Left colon (tissue), 2 donors: ENCODE results near the gene SRPX2. TPM values are rescaled to one million over a fixed set of nuclear protein-coding genes. Genes with fewer than 3 reads are reported as not detected.

Source experiments
- ATAC-seq: fragments of 200-7000 bp; cut with Tn5 transposase; one replicate; pipeline ENCODE4 v1.9.1; 2020; ENCODE audit warnings: mild to moderate bottlenecking, moderate library complexity
- DNase-seq, 2 donors: peaks; one replicate each; pipeline ENCODE4 v3.0.0-alpha.2; 2020
- intact Hi-C, 2 donors: fragments of 100-400 bp; cut with DNase I in 1 of 2; cut with micrococcal nuclease in 1 of 2; formaldehyde crosslinking; loops; one replicate each; pipeline versions ENCODE4 v1.11.2 to v1.14.0; 2022; cut with DNase I, micrococcal nuclease
- total RNA-seq, 2 donors: library from RNA; stranded (reverse); fragmentation: NEBNext Ultra II Directional; extraction: Animal tissue kit (Norgen Biotek cat#: 25700); gene quantifications; one replicate each; pipeline ENCODE4 v1.2.1, GENCODE V29; 2021
- donor health status: DM: no; HTN: no; CAD: no.
- donor health status: DM: yes; HTN: yes; CAD: no.

Gene SRPX2
- total RNA-seq, 2 donors from 2014 or later: 4.5 to 10.5 TPM

- intact Hi-C loops: no loop called here
- DNase-seq: peak in 1 of 2 donors; percentile 25
- ATAC-seq: peak; percentile 31
These were observed 4.7 kb downstream of the SRPX2 start for GRCh38 chrX:100648458-100649417.

GRCh38 chrX:100649550-100650356, 5.8 kb downstream of the SRPX2 start:
- intact Hi-C loops: no loop called here
- peak; percentile 59 to 86 for DNase-seq
- ATAC-seq: peak; percentile 83

DNA sequence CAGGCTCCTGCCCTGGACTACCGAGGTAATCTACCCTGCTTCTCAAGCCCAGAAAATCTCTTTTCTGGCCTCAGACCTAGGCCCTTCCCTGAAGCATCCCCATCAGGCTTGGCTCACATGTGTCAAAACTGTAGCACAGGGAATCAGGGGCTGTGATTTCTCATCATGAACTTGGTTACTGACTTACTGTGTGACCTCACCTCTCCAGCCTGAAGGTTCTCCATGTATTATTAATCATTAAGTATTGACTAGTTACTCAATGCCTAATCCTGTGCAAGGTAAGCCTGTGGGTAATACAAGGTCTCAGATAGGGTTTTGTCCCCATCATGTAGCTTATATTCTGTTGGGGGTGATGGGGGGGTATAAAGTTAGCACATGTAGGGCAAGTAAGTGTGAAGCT, 6.8 kb downstream of the SRPX2 start:
- intact Hi-C loops: no loop called here
- no peak for ATAC-seq
- DNase-seq: no peak

GRCh38 chrX:100652266-100652665, 8.3 kb downstream of the SRPX2 start:
- ATAC-seq (no peak), DNase-seq (no peak)
- intact Hi-C loops: no loop called here

GRCh38 chrX:100654261-100654660, 10.3 kb downstream of the SRPX2 start:
- intact Hi-C loops: no loop called here
- DNase-seq: no peak

DNA sequence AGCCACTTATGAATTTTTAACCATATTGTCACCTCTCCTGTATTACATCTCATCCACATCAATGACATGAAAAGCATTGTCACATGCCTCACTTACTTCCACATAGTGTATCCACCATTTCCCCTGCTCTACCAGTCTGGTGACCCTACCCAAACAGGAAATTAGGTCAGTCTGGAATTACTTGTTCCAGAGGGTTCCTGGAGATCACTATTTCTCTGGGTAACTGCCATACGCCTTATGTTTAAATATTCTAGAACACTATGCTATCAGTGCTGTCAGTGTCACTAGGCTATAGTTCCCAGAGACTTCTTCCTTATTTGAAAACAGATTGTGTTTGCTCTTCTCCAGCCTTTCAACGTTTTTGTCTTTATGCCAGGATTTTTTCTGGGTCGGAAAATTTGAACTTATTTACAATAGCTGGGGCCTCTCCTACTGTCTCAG, 15.0 kb downstream of the SRPX2 start:
- no peak for DNase-seq
- ATAC-seq: peak; percentile 78
- intact Hi-C loops: no loop called here

More at GRCh38 chrX:100654261-100654660, 10.3 kb downstream of the SRPX2 start:
- peak; percentile 21 for ATAC-seq

DNA sequence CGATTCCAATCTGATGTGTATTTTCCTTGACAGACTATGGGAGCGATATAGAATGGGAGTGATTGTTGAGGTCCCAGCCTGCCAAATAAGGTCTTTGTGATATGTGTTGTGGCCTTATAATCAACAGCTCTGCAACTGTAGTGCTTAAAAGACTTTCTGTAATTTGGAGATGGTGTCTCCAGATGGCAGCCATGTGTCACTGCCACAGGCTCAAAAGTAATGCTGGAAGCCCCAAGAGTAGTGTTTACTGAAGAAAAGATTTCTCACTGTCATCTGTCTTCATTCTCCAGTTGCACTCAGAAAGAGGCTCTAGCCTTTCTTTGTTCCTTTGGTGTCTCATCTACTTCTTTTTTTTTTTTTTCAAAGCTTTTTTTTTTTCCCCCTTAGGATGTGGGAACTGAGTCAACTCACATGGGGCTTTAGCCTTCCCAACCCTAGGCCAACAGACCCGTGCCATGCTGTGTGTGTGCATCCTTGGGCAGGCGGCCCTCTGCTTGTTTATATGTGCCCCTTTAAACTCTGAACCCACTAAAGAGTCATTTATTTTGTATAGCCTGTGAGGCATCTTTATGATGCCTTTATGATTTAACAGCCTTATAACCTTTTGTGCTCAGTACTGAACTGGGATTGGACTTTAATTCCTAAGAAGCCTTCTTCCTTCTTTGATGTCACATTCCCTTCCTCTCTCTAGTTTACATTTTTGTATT, 15.6 kb downstream of the SRPX2 start:
- DNase-seq (peak; percentile 42 to 49), ATAC-seq (peak; percentile 86)

GRCh38 chrX:100662170-100662569, 18.2 kb downstream of the SRPX2 start:
- no peak for ATAC-seq
- no peak for DNase-seq
- intact Hi-C loops: no loop called here

More for the DNA sequence above, 15.6 kb downstream of the SRPX2 start:
- intact Hi-C loops: no loop called here

GRCh38 chrX:100662796-100663195, 18.8 kb downstream of the SRPX2 start:
- DNase-seq: no peak
- no peak for ATAC-seq
- intact Hi-C loops: no loop called here

- intact Hi-C loops: no loop called here
- no peak for DNase-seq
- ATAC-seq: no peak
These were observed 19.6 kb downstream of the SRPX2 start for GRCh38 chrX:100663642-100664041.

DNA sequence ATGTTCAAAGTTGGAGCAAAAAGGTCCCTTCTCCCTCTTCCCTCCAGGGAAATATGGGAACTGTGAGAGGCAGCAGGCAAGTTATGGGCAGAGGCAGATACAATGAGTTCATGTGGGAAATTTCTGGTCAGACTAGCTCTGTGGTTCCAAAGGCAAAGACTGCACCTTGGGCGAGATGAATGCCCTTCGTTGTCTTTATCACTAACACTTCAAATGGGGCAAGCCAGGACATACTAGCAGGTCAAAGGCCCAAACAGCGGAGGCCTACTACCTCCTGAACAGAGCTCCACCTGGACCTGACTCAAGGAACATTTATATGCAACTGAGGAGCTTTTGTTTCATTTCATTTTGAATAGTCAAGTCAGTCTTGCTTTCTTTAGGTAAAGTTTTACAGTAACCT, 29.0 kb downstream of the SRPX2 start:
- DNase-seq (no peak), ATAC-seq (peak; percentile 15)
- intact Hi-C loops: no loop called here

- intact Hi-C loops: no loop called here
- no peak for DNase-seq
- ATAC-seq: peak; percentile 47
These were observed 29.5 kb downstream of the SRPX2 start for GRCh38 chrX:100673397-100673953.

DNA sequence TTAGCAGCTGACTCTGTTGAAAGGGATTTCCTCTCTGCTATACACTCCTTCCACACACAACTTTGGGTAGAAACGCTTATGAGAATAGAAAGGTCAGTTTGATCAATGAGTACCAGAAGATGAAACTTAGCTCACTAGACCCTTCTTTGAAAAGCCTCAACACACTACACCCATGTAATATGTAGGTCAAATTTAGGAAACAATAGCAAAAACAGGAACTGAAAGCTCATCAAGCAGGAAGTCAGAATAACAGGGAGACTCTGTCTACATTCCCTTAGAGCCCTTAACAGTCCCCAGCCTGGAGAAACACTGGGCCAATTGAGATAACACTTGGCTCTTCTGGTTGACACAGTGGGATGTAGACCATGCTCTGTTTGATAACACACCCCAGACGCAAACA, 30.7 kb downstream of the SRPX2 start:
- intact Hi-C loops: no loop called here
- DNase-seq (no peak), ATAC-seq (peak; percentile 31)

GRCh38 chrX:100677611-100678181, 33.7 kb downstream of the SRPX2 start:
- intact Hi-C loops: no loop called here
- DNase-seq (no peak), ATAC-seq (no peak)

- intact Hi-C loops: loop anchor here in 1 of 2 donors (10.0 kb wide), 1 partner anchor 84 kb away; no protein-coding TSS in a partner anchor
- ATAC-seq: no peak
- DNase-seq: no peak
These were observed 36.8 kb downstream of the SRPX2 start for GRCh38 chrX:100680756-100681155.

GRCh38 chrX:100681599-100681998, 37.6 kb downstream of the SRPX2 start:
- DNase-seq (no peak), ATAC-seq (no peak)
- intact Hi-C loops: loop anchor here in 1 of 2 donors (10.0 kb wide), 1 partner anchor 83 kb away; no protein-coding TSS in a partner anchor

GRCh38 chrX:100682939-100683338, 38.9 kb downstream of the SRPX2 start:
- DNase-seq: no peak
- intact Hi-C loops: loop anchor here in 1 of 2 donors (10.0 kb wide), 1 partner anchor 82 kb away; no protein-coding TSS in a partner anchor
- no peak for ATAC-seq
